Left renal cortex interstitium (tissue), 4 donors: ENCODE data around the gene NFATC3. TPM values are rescaled to one million over a fixed set of nuclear protein-coding genes. Genes with fewer than 3 reads are reported as not detected.
"Not testable (repeated sequence)": the region's sequence is repeated elsewhere in the genome, so short reads cannot be mapped to it uniquely, and the experiment has no call there.

Source experiments
- DNase-seq, 4 donors: peaks; one replicate each; pipeline ENCODE4 v3.0.0-alpha.2; 2013; ENCODE audit warnings: low read depth in 4 of 4, low spot score in 2 of 4, missing footprints in 1 of 4
- polyA plus RNA-seq, 4 donors: library from polyadenylated mRNA; unstranded; fragments of 120-200 nt; gene quantifications; one replicate each; pipeline ENCODE4 v1.2.1, GENCODE V29; 2013; ENCODE audit not compliant: insufficient read length in 4 of 4

NFATC3 gene
- polyA plus RNA-seq, 4 donors: 30.8 to 35.5 (median 32.9) TPM

DNA sequence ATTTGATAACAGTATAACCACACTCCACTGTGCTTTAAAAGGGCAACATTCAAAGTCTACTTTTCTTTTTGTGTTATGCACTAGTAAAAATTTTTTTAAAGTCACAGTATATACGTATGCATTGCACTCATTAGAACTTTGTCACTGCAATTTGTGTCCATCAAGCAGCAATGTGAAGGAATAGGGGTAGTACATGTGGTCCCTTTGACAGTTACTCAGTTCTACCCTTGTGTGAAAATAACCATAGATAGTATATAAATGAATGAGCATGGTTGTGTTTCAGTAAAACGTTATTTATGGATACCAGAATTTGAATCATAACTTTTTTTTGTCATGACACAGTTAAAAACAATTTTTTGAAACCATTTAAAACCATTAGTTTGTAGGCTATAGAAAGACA is 30.7 kb downstream of the NFATC3 start:
- no peak for DNase-seq

DNA sequence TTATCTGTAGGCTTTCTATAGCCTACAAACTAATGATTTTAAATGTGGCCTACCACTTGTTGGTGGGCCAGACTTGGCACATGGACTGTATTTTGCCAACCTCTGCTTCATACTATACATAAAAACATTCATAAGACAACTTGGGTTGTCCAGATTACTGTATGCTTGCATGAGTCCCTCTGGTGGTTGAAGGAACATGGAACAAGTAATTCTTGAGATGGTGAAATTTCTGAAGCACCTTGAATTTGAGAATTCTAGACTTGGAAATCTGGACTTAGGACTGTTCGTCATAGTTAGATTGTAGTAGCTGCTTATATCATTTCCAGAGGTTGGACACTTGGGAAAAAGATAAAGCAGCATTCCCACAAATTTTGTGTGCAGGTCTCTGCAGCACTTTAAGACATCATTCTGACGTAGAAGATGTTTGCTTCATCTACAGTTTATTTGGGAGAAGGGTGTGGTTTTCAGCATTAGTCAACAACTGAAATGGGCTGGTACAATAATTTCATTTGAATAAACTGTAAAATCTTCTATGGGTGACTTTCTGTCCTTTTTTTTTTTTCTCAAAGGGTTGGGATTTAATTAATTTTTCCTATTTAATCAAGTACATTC is 31.2 kb downstream of the NFATC3 start:
- no peak for DNase-seq

DNA sequence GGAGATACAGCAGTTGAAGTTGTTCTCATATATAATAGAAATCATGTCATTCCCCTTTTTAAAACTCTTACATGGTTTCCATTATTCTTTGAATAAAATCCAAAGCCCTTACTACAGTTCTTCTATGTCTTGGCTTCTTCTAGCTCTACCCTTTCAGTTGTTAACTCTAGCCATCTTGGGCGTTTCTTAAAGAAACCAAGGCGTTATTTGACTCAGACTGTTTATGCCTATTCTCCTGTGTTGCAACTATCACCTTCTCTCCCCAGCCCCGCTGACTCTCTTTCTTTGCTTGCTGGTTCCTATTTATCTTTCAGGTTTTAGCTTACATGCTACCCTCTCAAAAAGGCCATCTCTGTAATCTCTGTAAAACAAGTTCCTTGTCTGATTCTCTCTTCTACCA is 32.7 kb downstream of the NFATC3 start:
- no peak for DNase-seq

DNA sequence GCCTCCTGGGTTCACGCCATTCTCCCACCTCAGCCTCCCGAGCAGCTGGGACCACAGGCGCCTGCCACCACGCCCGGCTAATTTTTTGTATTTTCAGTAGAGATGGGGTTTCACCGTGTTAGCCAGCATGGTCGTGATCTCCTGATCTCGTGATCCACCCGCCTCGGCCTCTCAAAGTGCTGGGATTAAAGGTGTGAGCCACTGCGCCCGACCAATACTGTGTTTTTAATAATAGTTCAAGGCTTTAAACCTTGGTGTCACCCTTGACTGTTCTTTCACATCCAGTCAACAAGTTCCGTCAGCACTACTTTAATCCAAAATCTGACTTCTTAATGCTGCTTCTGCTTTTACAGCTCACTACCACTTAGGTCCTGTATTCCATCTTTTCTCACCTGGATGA is 33.8 kb downstream of the NFATC3 start:
- DNase-seq: not testable (repeated sequence)

DNA sequence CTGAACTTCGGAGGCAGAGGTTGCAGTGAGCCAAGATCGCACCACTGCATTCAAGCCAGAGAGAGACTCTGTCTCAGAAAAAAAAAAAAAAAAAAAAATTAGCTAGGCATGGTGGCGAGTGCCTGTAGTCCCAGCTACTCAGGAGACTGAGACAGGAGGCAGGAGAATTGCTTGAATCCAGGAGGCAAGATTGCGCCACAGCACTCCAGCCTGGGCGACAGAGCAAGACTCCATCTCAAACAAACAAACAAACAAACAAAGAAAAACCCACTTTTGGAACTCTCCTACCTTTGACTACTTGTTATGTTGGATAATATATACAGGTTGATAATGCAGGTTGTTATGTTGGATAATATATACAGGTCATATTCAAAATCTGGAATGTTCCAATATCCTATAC is 35.3 kb downstream of the NFATC3 start:
- not testable (repeated sequence) for DNase-seq

DNA sequence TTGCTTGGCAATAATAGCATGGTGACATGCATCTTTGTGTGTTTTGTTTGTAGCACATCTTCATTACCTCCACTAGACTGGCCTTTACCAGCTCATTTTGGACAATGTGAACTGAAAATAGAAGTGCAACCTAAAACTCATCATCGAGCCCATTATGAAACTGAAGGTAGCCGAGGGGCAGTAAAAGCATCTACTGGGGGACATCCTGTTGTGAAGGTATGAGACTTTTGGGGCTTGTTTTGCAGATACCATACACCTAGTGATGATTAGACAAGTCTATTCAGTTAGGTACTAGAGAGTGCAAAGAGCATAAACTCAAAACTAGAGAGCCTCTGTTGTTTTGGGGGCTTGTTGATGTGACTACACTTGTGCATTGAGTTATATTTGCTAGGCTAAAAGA is 41.2 kb downstream of the NFATC3 start:
- DNase-seq: no peak

DNA sequence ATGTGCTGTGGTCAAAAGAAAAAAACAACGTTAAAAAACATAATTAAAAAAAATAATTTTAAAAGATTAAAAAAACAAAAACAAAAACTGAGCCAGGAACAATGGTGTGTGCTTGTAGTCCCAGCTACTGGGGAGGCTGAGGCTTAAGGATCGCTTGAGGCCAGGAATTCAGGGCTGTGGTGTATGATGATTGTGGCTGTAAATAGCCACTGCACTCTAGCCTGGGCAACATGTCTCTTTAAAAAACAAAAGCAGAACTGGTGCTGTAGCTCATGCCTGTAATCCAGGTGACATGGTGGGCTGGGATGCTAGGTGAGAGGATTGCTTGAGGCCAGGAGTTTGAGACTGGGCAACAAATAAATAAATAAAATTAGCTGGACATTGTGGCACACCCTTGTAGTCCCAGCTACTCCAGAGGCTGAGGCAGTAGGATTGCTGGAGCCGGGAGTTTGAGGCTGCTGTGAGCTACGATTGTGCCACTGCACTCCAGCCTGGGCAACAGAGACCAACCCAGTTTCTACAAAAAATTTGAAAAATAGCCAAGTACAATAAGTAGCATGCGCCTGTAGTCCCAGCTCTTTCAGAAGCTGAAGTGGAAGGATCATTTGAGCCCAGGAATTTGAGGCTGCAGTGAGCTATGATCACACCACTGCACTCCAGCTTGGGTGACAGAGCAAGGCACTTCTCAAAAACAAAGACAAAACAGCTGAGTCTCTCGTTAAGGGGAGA is 43.6 kb downstream of the NFATC3 start:
- peak in 1 of 4 donors; percentile 11 for DNase-seq

DNA sequence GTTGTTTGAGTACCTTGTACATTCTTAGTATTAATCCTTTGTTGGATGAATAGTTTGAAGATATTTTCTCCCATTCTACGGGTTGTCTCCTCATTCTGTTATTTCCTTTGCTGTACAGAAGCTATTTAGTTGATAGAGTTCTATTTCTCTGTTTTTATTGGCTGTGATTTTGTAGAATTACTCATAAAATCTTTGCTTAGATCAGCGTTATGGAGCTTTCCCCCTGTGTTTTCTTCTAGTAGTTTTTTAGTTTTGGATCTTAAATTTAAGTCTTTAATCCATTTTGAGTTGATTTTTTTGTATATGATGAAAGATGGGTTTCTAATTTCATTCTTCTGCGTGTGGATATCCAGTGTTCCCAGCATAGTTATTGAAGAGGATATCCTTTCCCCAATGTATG is 45.4 kb downstream of the NFATC3 start:
- no peak for DNase-seq

DNA sequence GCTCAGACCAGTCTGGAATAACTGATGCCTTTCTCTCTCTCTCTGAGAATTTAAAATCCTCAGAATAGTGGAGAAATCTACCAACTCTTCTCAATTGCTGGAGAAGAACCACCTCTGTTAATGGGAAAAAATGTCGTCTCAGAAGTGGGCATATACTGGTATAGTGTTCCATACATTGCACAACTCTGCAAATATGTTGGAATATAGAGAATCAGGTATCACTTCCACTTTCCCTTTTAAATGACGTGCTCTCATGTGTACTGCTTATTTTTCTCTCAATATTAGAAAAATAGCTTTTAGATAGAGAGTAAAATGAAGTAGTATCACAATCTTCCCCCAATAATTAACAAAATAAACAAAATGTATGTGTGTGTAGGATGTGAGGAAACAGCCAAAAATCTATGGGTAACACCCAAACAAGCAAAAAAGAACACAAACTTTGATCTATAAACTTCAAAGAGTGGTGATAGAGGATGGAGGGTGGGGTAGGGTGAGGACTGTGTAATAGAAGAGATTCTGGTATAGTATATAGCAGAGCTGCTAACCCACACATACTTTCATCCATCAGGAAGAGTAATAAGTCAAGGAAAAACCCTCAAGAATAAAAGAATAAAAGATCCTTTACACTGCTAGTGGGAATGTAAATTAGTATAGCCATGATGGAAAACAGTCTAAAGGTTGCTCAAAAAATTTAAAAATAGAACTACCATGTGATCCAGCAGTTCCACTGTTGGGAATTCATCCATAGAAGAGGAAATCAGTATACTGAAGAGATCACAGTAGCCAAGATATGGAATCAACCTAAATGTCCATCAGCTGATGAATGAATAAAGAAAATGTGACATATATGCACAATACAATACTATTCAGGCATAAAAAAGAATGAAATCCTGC is 46.9 kb downstream of the NFATC3 start:
- DNase-seq: no peak

DNA sequence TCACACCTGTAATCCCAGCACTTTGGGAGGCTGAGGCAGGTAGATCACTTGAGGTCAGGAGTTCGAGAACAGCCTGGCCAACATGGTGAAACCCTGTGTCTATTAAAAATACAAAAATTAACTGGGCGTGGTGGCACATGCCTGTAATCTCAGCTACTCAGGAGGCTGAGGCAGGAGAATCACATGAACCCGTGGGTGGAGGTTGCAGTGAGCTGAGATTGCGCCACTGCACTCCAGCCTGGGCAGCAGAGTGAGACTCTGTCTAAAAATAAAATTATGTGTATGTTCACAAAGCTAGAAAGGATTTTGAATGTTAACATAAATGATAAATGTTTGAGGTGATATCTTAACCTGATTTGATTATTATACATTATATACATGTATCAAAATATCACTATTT is 47.8 kb downstream of the NFATC3 start:
- not testable (repeated sequence) for DNase-seq

DNA sequence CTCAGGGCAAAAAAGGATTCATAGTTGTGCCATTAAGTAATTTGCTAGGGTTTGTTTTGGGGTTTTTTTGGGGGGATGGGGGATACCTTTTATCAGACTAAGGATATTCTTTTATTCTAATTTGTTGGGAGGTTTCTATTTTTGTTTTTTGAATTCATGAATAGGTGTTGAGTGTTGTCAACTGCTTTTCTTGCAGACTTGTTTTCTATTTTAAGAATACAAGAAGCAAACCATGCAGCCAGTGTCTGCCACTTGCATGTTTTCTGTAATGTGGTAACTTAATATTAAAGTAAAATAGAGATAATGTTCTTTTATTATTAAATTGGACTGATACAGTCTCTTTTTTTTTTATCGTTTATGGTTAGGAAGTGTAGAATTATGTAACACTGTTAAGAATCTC is 49.5 kb downstream of the NFATC3 start:
- DNase-seq: no peak

DNA sequence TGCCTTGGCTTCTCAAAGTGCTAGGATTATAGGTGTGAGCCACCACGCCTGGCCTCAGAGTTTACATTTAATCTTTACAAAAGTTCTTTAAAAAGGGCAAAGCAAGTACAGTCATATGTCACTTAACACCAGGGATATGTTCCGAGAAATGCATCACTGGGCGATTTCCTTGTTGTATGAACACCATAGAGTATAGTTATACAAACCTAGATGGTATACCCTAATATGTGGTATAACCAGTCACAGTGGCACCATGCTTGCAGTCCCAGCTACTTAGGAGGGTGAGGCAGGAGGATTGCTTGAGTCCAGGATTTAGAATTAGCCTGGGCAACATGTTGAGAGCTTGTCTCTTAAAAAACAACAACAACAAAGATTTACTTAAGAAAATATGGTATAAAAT is 51.3 kb downstream of the NFATC3 start:
- no peak for DNase-seq

DNA sequence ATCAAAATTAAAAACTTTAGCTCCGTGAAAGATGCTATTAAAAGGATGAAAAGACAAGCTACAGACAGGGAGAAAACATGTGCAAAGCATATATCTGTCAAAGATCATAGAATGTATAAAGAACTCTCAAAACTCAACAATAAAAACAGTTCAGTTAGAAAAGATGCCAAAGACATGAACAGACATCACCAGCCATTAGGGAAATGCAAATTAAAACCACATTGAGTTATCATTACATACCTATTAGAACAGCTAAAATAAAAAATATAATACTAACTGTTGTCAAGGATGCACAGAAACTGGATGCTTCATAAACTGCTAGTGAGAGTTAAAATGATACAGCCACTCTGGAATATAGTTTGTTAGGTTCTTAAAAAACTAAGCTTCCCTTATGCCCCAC is 58.8 kb downstream of the NFATC3 start:
- DNase-seq: no peak

DNA sequence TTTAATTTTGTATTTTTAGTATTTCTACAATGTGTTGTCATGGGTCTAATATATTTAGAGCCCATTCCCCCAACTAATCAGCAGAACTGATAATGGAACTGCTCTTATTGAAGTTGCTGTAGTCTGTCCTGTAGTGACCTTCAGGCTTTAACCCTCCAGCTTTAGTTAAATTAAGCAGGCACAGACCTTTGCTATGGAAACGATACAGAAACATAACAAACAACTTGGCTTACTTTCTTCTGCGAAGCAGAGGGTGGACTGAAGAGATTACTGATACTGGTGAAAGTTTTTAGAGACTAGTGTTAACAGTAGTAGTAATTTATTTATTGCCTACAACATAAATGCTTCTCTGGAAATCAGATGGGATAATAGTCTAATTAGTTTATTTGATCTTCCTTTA is 61.4 kb downstream of the NFATC3 start:
- peak in 1 of 4 donors; percentile 4 for DNase-seq

DNA sequence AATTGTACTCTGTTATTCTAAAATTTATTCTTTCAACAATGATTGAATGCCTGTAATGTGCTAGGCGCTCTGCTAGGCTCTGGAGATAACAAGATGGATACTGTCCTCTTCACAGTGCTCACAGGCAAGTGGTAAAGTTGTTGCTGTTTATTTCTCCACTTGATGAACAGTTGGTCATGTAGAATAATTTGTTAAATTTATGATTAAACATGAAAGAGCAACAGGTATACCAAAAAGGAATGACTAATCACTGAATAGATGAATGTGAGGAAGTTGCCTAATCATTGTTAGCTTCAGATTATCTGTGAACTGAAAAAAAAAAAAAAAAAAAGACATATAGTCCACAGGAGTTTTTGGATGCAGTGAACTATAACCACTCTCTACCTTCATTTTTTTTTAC is 62.3 kb downstream of the NFATC3 start:
- no peak for DNase-seq

DNA sequence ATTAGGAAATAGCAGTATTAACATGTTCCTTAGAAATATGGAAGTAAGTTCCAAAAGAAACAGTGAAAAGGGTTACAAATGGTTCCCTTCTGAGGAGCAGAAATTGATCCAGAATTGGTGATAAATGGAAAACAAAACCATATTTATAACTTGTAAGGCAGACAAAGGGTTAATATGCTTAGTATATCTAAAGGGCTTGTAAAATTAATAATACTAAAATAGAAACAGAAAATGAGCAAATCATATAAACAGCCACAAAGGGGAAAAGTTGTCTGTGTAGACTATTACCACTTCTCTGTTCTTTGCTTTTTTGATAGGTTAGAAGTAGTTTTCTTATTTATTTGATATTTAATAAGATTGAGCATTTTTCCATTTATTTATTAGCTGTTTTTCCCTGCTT is 64.4 kb downstream of the NFATC3 start:
- no peak for DNase-seq

DNA sequence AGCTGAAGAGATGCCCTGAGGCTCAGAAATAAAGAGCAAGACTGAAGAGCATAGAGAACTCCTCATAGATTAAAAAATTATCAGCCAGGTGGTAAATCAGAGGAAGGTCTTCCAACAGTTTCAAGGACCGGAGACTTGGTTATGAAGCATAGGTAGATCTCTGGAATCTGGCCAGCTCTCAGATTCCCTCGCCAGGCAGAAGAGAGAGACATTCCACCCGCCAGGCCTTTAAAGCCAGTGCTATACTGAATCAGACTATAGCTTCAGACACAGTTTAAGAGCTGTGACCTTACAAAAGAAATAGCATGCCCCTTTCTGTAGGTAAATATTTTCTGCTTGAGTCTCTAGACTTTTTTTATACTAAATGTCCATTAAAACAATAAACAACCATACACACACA is 70.3 kb downstream of the NFATC3 start:
- no peak for DNase-seq

DNA sequence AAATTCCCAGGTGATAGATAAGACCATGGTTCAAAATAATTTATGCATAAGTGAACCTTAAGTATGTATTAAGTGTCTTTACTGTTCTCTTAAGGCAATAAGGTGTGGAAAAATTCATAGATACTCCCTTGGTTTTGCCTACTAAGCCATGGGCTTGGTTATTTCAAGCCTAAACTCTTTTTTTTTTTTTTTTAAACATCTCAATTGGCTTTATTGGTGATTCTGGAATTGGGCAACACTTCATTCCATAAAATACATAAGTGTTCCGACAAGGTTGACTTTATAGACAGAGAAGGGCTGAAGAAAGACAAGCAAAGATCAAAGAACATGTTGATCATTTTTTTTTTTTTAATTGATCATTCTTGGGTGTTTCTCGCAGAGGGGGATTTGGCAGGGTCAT is 77.2 kb downstream of the NFATC3 start:
- DNase-seq: no peak

DNA sequence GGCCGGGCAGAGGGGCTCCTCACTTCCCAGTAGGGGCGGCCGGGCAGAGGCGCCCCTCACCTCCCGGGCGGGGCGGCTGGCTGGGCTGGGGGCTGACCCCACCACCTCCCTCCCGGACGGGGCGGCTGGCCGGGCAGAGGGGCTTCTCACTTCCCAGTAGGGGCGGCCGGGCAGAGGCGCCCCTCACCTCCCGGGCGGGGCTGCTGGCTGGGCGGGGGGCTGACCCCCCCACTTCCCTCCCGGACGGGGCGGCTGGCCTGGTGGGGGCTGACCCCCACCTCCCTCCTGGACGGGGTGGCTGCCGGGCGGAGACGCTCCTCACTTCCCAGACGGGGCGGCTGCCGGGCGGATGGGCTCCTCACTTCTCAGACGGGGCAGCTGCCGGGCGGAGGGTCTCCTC is 78.1 kb downstream of the NFATC3 start:
- not testable (repeated sequence) for DNase-seq

DNA sequence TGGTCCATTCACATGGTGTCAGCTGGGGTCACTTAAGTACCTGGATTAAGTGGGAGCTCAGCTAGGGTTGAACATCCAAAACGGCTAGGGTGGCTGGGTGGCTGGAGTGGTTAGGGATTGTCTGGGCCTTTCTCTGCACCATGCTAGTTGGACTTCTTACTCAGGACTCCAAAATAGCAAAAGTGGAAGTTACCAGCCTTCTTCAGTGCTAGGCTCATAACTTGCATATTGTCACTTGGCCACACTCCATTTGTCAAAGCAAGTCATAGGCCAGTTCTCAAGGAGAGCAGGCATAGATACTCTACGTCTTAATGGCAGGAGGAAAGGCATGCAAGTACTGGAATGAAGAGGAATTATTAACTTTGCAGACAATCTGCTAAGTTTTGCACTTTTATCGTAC is 81.1 kb downstream of the NFATC3 start:
- DNase-seq: no peak

DNA sequence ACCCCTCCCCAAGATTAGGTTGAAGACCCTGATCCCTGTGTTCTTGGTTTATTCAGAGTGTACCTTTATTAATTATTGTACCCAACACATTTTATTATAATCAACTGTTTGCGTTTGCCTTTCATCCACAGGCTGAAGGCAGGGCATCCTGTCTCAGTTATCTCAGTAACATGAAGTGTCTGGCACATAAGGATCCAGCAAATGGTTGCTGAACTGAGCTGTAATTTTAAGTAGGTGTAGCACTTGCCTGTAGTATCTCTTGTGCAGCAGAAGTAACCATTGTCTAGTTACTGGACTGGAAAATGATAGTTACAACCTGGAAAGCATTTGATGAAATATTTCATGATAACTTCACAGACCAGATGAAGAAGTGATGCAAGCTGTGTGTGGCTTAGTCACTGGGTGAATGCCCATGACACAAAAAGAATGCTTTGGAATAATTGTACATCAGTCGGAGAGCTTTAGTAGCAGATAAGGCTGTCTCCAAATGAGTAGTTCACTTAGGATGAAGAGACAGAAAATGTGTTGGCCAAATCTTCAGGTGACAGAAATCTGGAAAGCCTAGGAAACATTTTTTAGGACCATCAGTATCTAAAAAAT is 94.1 kb downstream of the NFATC3 start:
- no peak for DNase-seq
